Endodermal cell (in vitro differentiated cells): ENCODE measurements around the gene OSCP1. TPM values are rescaled to one million over a fixed set of nuclear protein-coding genes. Genes with fewer than 3 reads are reported as not detected.

ENCODE experiments used
- DNase-seq: peaks from one replicate; pipeline ENCODE4 v3.0.0-alpha.2; 2017
- H3K27ac ChIP-seq: 2 replicates; pipeline ENCODE4 v1.5.1; 2013; ENCODE audit warnings: mild to moderate bottlenecking, low read depth, low read length, moderate library complexity
- H3K27me3 ChIP-seq: 2 replicates; pipeline ENCODE4 v1.6.1; 2013; ENCODE audit warnings: mild to moderate bottlenecking, low read length, moderate library complexity; ENCODE audit not compliant: insufficient read depth, control insufficient read depth, poor library complexity, severe bottlenecking
- H3K36me3 ChIP-seq: 2 replicates; pipeline ENCODE4 v1.7.0; 2013; ENCODE audit warnings: mild to moderate bottlenecking, low read length, moderate library complexity; ENCODE audit not compliant: control insufficient read depth, insufficient read depth
- H3K4me1 ChIP-seq: one replicate; pipeline ENCODE4 v1.7.0; 2013; ENCODE audit warnings: low read length; ENCODE audit not compliant: control insufficient read depth, insufficient read depth
- H3K4me3 ChIP-seq: 2 replicates; pipeline ENCODE4 v1.5.1; 2013; ENCODE audit warnings: mild to moderate bottlenecking, low read length, moderate library complexity
- H3K9ac ChIP-seq: 2 replicates; pipeline ENCODE4 v1.6.1; 2013; ENCODE audit warnings: mild to moderate bottlenecking, low read length, moderate library complexity; ENCODE audit not compliant: poor library complexity, severe bottlenecking; ENCODE audit errors: extremely low read depth
- H3K9me3 ChIP-seq: 2 replicates; pipeline ENCODE4 v1.6.1; 2013; ENCODE audit warnings: mild to moderate bottlenecking, low read length, moderate library complexity; ENCODE audit not compliant: control insufficient read depth
- H3K27ac Mint-ChIP-seq: 2 replicates; pipeline ENCODE4 v1.8.0; 2020; ENCODE audit warnings: mixed read lengths
- H3K27me3 Mint-ChIP-seq: 2 replicates; pipeline ENCODE4 v1.8.0; 2021; ENCODE audit warnings: mild to moderate bottlenecking, mixed read lengths; ENCODE audit not compliant: insufficient read depth
- H3K36me3 Mint-ChIP-seq: 2 replicates; pipeline ENCODE4 v1.8.0; 2020; ENCODE audit warnings: low read depth, mixed read lengths
- H3K4me1 Mint-ChIP-seq: 2 replicates; pipeline ENCODE4 v1.8.0; 2020; ENCODE audit warnings: mixed read lengths
- H3K4me3 Mint-ChIP-seq: 2 replicates; pipeline ENCODE4 v1.8.0; 2020; ENCODE audit warnings: mild to moderate bottlenecking, moderate library complexity, mixed read lengths
- H3K9me3 Mint-ChIP-seq: 2 replicates; pipeline ENCODE4 v1.8.0; 2020; ENCODE audit warnings: mild to moderate bottlenecking, mixed read lengths
- CTCF ChIP-seq: fragments of 200-600 bp; sonication (generic); conservative IDR thresholded peaks from 2 replicates; pipeline ENCODE4 v1.5.0; 2021; ENCODE audit warnings: antibody characterized with exemption, mild to moderate bottlenecking
- WGBS, 2 experiments: methylation state at CpG; one replicate each; pipeline versions ENCODE4 v1.1.5 to v1.1.7; 2013; ENCODE audit warnings: missing lambda C conversion rate in 2 of 2, mixed read lengths in 1 of 2; ENCODE audit not compliant: insufficient coverage in 1 of 2, insufficient read length in 1 of 2; 5-methylcytosine and 5-hydroxymethylcytosine counted together
- total RNA-seq, 2 donors: library from RNA; stranded (reverse); fragmentation: NEBNext Ultra II Directional in 1 of 2; extraction: Animal tissue kit (Norgen Biotek cat#: 25700) in 1 of 2; gene quantifications; 2 replicates in 1 of 2; 3 replicates in 1 of 2; pipeline ENCODE4 v1.2.1, GENCODE V29; 2021

Gene OSCP1
- total RNA-seq, 2 donors from 2014 or later = 9.6 to 10.5 TPM

GRCh38 chr1:36464605-36465393 is 14.5 kb upstream of the OSCP1 start:
- no peak for DNase-seq
- H3K27me3 Mint-ChIP-seq = peaks cover 43% of the 10 kb centered on the region
- H3K9ac ChIP-seq = peak overlapping the region; percentile 88
- peaks cover 13% of the 10 kb centered on the region for H3K27me3 ChIP-seq
- peaks cover 19% of the 10 kb centered on the region for H3K4me1 Mint-ChIP-seq
- no peaks in the 10 kb centered on the region for H3K9me3 ChIP-seq
- H3K27ac ChIP-seq = peak overlapping the region; percentile 93
- H3K36me3 Mint-ChIP-seq = peaks cover 24% of the 10 kb centered on the region
- H3K36me3 ChIP-seq = peaks cover 25% of the 10 kb centered on the region
- 14 to 15% methylated on average over 5 to 13 of the region's 13 CpGs for WGBS, 2 experiments
- H3K27ac Mint-ChIP-seq = peak overlapping the region; percentile 99
- peak overlapping the region; percentile 100 for H3K4me3 Mint-ChIP-seq
- TF ChIP-seq CTCF = no peak
- H3K4me3 ChIP-seq = peak overlapping the region; percentile 85
- peaks cover 7% of the 10 kb centered on the region for H3K4me1 ChIP-seq
- no peaks in the 10 kb centered on the region for H3K9me3 Mint-ChIP-seq

- no peak for TF ChIP-seq CTCF
- Histone ChIP-seq H3K27ac (peak within 1 kb of the TSS; percentile 93), H3K4me1 (peaks cover 7% of the 10 kb centered on the region), H3K9ac (peak within 1 kb of the TSS; percentile 88), H3K4me3 (peak within 1 kb of the TSS; percentile 85), H3K27me3 (peaks cover 13% of the 10 kb centered on the region), H3K9me3 (no peaks in the 10 kb centered on the region), H3K36me3 (peaks cover 33% of the 10 kb centered on the region)
- peaks cover 35% of the 10 kb centered on the region for H3K27me3 Mint-ChIP-seq
- peaks cover 19% of the 10 kb centered on the region for H3K4me1 Mint-ChIP-seq
- DNase-seq = peak; percentile 98
- WGBS, 2 experiments = 0 to 1% methylated on average over 47 to 65 of the region's 65 CpGs
- peak within 1 kb of the TSS; percentile 99 for H3K27ac Mint-ChIP-seq
- H3K9me3 Mint-ChIP-seq = no peaks in the 10 kb centered on the region
- peaks cover 32% of the 10 kb centered on the region for H3K36me3 Mint-ChIP-seq
- peak within 1 kb of the TSS; percentile 100 for H3K4me3 Mint-ChIP-seq
Observed at GRCh38 chr1:36463803-36464604, 13.8 kb upstream of the OSCP1 start, which contains the start of gene MRPS15. TSS of gene MRPS15 (minus strand) at chr1:36464384. CDS start at chr1:36464275, 109 bp downstream.

- peak overlapping the region; percentile 88 for H3K9ac ChIP-seq
- peaks cover 37% of the 10 kb centered on the region for H3K36me3 Mint-ChIP-seq
- 10% methylated on average over 6 of the region's 6 CpGs; no CpG with 5 or more reads in 1 of the 2 experiments for WGBS, 2 experiments
- H3K4me1 ChIP-seq = peaks cover 7% of the 10 kb centered on the region
- H3K27ac ChIP-seq = peak overlapping the region; percentile 52
- peaks cover 39% of the 10 kb centered on the region for H3K36me3 ChIP-seq
- H3K4me3 Mint-ChIP-seq = peak overlapping the region; percentile 100
- no peak for DNase-seq
- H3K9me3 Mint-ChIP-seq = no peaks in the 10 kb centered on the region
- no peak for TF ChIP-seq CTCF
- peaks cover 22% of the 10 kb centered on the region for H3K4me1 Mint-ChIP-seq
- peaks cover 30% of the 10 kb centered on the region for H3K27me3 Mint-ChIP-seq
- H3K27me3 ChIP-seq = peaks cover 13% of the 10 kb centered on the region
- H3K27ac Mint-ChIP-seq = peak overlapping the region; percentile 99
- H3K4me3 ChIP-seq = peak overlapping the region; percentile 85
- H3K9me3 ChIP-seq = no peaks in the 10 kb centered on the region
Observed at GRCh38 chr1:36463463-36463802, 13.2 kb upstream of the OSCP1 start.
